HCT116 (cell line): ENCODE data around the gene TMEM150C. TPM values are rescaled to one million over a fixed set of nuclear protein-coding genes. Genes with fewer than 3 reads are reported as not detected.

ENCODE experiments used
- ATAC-seq: fragments of 200-7000 bp; cut with Tn5 transposase; 2 replicates; pipeline ENCODE4 v1.9.1; 2020; ENCODE audit warnings: mild to moderate bottlenecking, moderate library complexity
- BruUV-seq: library from RNA; stranded (reverse); fragments of 400-500 nt; replicated peaks from 2 replicates; lab custom pipeline; 2021; lab: Mats Ljungman, UMichigan
- CTCF ChIA-PET: fragments of 300-600 bp; sonication (Branson Sonifier 250); formaldehyde crosslinking; loops from one replicate; lab custom pipeline; 2021; ENCODE audit warnings: antibody characterized with exemption; lab: Charles Lee
- POLR2A ChIA-PET: fragments of 300-600, 350-600 bp; sonication (Branson Sonifier 250); formaldehyde crosslinking; loops from one replicate; lab custom pipeline; 2021; ENCODE audit warnings: antibody characterized with exemption; lab: Charles Lee
- RAD21 ChIA-PET, 2 experiments: fragments of 300-600 bp; sonication (Branson Sonifier 250); formaldehyde crosslinking; loops; one replicate each; lab custom pipeline; 2023; ENCODE audit warnings: low total read pairs in 2 of 2; ENCODE audit not compliant: uncharacterized antibody in 2 of 2, unreplicated experiment in 2 of 2, low non-redundant PET in 1 of 2; lab: Charles Lee
- DNase-seq: peaks from one replicate; pipeline ENCODE4 v3.0.0-alpha.2; 2010; ENCODE audit warnings: low read depth, low spot score
- H2AFZ ChIP-seq: fragments of 200-600 bp; shearing (Covaris generic), sonication (generic); 2 replicates; pipeline ENCODE4 v1.6.1; 2017; ENCODE audit warnings: low read depth, mixed run types, mixed read lengths, antibody characterized with exemption, low read length; ENCODE audit not compliant: poor library complexity, severe bottlenecking
- H3K27ac ChIP-seq: 2 replicates; pipeline ENCODE4 v1.5.1; 2012; ENCODE audit warnings: low read depth, low read length
- H3K27me3 ChIP-seq: fragments of 200-600 bp; sonication (generic); 2 replicates; pipeline ENCODE4 v1.6.1; 2016; ENCODE audit warnings: mixed run types, low read length, mixed read lengths; ENCODE audit not compliant: insufficient read depth
- H3K36me3 ChIP-seq, 2 experiments: fragments of 200-500 bp in 1 of 2; fragments of 200-600 bp in 1 of 2; sonication (Bioruptor generic) in 1 of 2; sonication (generic) in 1 of 2; 2 replicates each; pipeline versions ENCODE4 v1.5.1 to v1.6.1; 2014 to 2016; ENCODE audit warnings: low read length in 2 of 2, inconsistent platforms in 1 of 2, mixed read lengths in 1 of 2, mixed run types in 1 of 2; ENCODE audit not compliant: insufficient read depth in 2 of 2, control insufficient read depth in 1 of 2
- H3K4me1 ChIP-seq, 2 experiments: fragments of 200-600 bp in 1 of 2; sonication (generic) in 1 of 2; 2 replicates each; pipeline versions ENCODE4 v1.5.1 to v1.6.1; 2012 to 2017; ENCODE audit warnings: low read length in 2 of 2, inconsistent platforms in 1 of 2, mild to moderate bottlenecking in 1 of 2, mixed read lengths in 1 of 2, mixed run types in 1 of 2, moderate library complexity in 1 of 2; ENCODE audit not compliant: insufficient read depth in 2 of 2, control insufficient read depth in 1 of 2
- H3K4me2 ChIP-seq: fragments of 200-600 bp; sonication (generic); 2 replicates; pipeline ENCODE4 v1.6.1; 2017; ENCODE audit warnings: mixed run types, low read length, mixed read lengths
- H3K4me3 ChIP-seq, 2 experiments: fragments of 200-600 bp in 1 of 2; sonication (generic) in 1 of 2; replicated peaks in 1 of 2; 2 replicates each; pipeline ENCODE4 v1.5.1; 2011 to 2016; ENCODE audit warnings: low read length in 2 of 2, control low read depth in 1 of 2, low read depth in 1 of 2, mild to moderate bottlenecking in 1 of 2, mixed read lengths in 1 of 2, mixed run types in 1 of 2
- H3K79me2 ChIP-seq: fragments of 200-600 bp; sonication (generic); 2 replicates; pipeline ENCODE4 v1.6.1; 2017; ENCODE audit warnings: mild to moderate bottlenecking, mixed run types, low read length, moderate library complexity, mixed read lengths; ENCODE audit not compliant: insufficient read depth
- H3K9ac ChIP-seq: fragments of 200-600 bp; sonication (generic); 2 replicates; pipeline ENCODE4 v1.6.1; 2016; ENCODE audit warnings: low read length, mixed read lengths
- H3K9me2 ChIP-seq: fragments of 200-600 bp; sonication (generic), shearing (Covaris generic); 2 replicates; pipeline ENCODE4 v1.6.1; 2017; ENCODE audit warnings: mixed run types, mild to moderate bottlenecking, moderate library complexity; ENCODE audit not compliant: insufficient read depth
- H3K9me3 ChIP-seq, 2 experiments: fragments of 200-500 bp in 1 of 2; fragments of 200-600 bp in 1 of 2; sonication (Bioruptor generic) in 1 of 2; sonication (generic) in 1 of 2; 2 replicates each; pipeline ENCODE4 v1.6.1; 2014 to 2017; ENCODE audit warnings: low read length in 2 of 2, mixed read lengths in 2 of 2, inconsistent platforms in 1 of 2, low read depth in 1 of 2, mild to moderate bottlenecking in 1 of 2, mixed run types in 1 of 2, moderate library complexity in 1 of 2; ENCODE audit not compliant: control insufficient read depth in 1 of 2, insufficient read depth in 1 of 2
- H4K20me1 ChIP-seq: fragments of 200-600 bp; sonication (generic), shearing (Covaris generic); 2 replicates; pipeline ENCODE4 v1.6.1; 2017; ENCODE audit warnings: mixed run types, mild to moderate bottlenecking, moderate library complexity; ENCODE audit not compliant: insufficient read depth
- CEBPB ChIP-seq: IDR thresholded peaks from 2 replicates; pipeline ENCODE4 v1.6.1; 2012; ENCODE audit warnings: low read depth
- ELF1 ChIP-seq: IDR thresholded peaks from 2 replicates; pipeline ENCODE4 v1.6.1; 2012; ENCODE audit warnings: low read depth, borderline replicate concordance
- FOSL1 ChIP-seq: IDR thresholded peaks from 2 replicates; pipeline ENCODE4 v1.6.1; 2012; ENCODE audit warnings: low read depth
- MAX ChIP-seq: IDR thresholded peaks from 2 replicates; pipeline ENCODE4 v1.6.1; 2012
- POLR2AphosphoS5 ChIP-seq: IDR thresholded peaks from 2 replicates; pipeline ENCODE4 v1.6.1; 2011; ENCODE audit warnings: mild to moderate bottlenecking, low read depth, low read length, moderate library complexity
- RAD21 ChIP-seq: IDR thresholded peaks from 2 replicates; pipeline ENCODE4 v1.6.1; 2012; ENCODE audit warnings: low read depth, mild to moderate bottlenecking
- SRF ChIP-seq: IDR thresholded peaks from 2 replicates; pipeline ENCODE4 v1.6.1; 2012; ENCODE audit warnings: low read depth
- TCF7L2 ChIP-seq: IDR thresholded peaks from 2 replicates; pipeline ENCODE4 v1.7.0; 2011; ENCODE audit warnings: borderline replicate concordance, inconsistent platforms; ENCODE audit not compliant: insufficient read depth, insufficient read length; ENCODE audit errors: extremely low read depth
- YY1 ChIP-seq: IDR thresholded peaks from 2 replicates; pipeline ENCODE4 v1.6.1; 2011; ENCODE audit warnings: low read length, low read depth, moderate library complexity, mild to moderate bottlenecking; ENCODE audit not compliant: insufficient replicate concordance; ENCODE audit errors: extremely low read depth
- ZFX ChIP-seq: fragments of 450-650 bp; IDR thresholded peaks from 2 replicates; pipeline ENCODE4 v1.6.1; 2017
- intact Hi-C: fragments of 100-400 bp; cut with micrococcal nuclease; formaldehyde crosslinking; loops from 2 replicates; pipeline ENCODE4 v1.10.0; 2022
- total RNA-seq: library from RNA; stranded (reverse); gene quantifications from one replicate; pipeline ENCODE4 v1.2.1, GENCODE V29; 2021; ENCODE audit not compliant: unreplicated experiment

Gene TMEM150C
- total RNA-seq, 1 experiment from 2014 or later, result 1.2 TPM

DNA sequence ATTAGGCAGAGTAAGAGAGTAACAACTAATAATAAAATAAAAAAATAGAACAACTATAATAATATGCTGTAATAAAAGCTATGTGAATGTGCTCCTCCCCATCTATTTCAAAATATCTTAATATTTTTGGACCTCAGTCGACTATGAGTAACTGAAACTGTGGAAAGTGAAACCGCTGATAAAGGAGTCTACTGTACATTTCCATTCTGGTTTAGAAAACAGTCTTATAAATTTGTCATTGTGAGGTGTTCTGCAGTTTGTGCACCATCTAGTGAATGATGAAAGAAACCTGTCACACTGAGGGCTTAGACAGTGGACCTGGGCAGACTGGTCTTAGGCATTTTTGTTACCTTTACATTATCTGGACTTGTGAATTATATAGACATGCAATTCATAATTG lies 42.0 kb downstream of the TMEM150C start:
- H3K27ac ChIP-seq, result no peak overlapping the region
- no peak overlapping the region for H3K4me3 ChIP-seq
- no TSS peak for BruUV-seq
- RAD21 ChIA-PET, result no interaction called here
- POLR2A ChIA-PET, result no interaction called here
- no peak overlapping the region for H2AFZ ChIP-seq
- H4K20me1 ChIP-seq, result no peaks in the 10 kb centered on the region
- no peaks in the 10 kb centered on the region for H3K79me2 ChIP-seq
- H3K9me2 ChIP-seq, result no peaks in the 10 kb centered on the region
- TF ChIP-seq RAD21 (no peak), ELF1 (no peak), FOSL1 (no peak), TCF7L2 (no peak), YY1 (no peak)
- no peaks in the 10 kb centered on the region for H3K4me1 ChIP-seq
- H3K27me3 ChIP-seq, result peaks cover 3% of the 10 kb centered on the region; the same call in 1 of the 2 replicates
- no peaks in the 10 kb centered on the region for H3K36me3 ChIP-seq
- intact Hi-C loops, result no loop called here
- no peak overlapping the region for H3K4me2 ChIP-seq
- no peaks in the 10 kb centered on the region for H3K9me3 ChIP-seq
- no peak overlapping the region for H3K9ac ChIP-seq
- CTCF ChIA-PET, result no interaction called here
- DNase-seq, result no peak
- ATAC-seq, result no peak

DNA sequence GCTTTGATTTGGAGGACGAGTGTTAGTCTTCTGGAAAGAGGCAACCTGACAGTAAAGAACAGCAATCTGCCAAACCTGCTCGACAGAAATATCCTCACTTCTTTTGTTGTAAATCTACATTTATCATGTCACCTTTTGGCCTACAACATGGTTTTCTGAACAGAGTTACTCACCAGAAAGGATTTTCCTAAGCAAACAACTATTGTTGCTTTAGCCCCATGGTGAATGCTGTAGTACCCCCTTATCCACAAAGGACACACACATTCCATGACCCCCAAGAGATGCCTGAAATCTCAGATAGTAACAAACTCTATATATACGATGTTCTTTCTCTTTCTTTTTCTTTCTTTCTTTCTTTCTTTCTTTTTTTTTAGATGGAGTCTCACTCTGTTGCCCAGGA lies 42.7 kb downstream of the TMEM150C start:
- Histone ChIP-seq H3K9me2 (no peaks in the 10 kb centered on the region), H3K4me3 (no peak overlapping the region), H2AFZ (no peak overlapping the region), H3K4me2 (no peak overlapping the region), H3K27ac (no peak overlapping the region), H3K4me1 (no peaks in the 10 kb centered on the region), H3K36me3 (no peaks in the 10 kb centered on the region), H3K27me3 (peaks cover 11% of the 10 kb centered on the region; the same call in 1 of the 2 replicates), H3K9me3 (no peaks in the 10 kb centered on the region), H4K20me1 (no peaks in the 10 kb centered on the region), H3K9ac (no peak overlapping the region), H3K79me2 (no peaks in the 10 kb centered on the region)
- BruUV-seq, result no TSS peak
- intact Hi-C loops, result no loop called here
- no peak for ATAC-seq
- ChIA-PET RAD21 (no interaction called here), CTCF (no interaction called here), POLR2A (no interaction called here)
- DNase-seq, result no peak
- TF ChIP-seq SRF, result no peak
- TF ChIP-seq ZFX, result no peak
- TF ChIP-seq POLR2AphosphoS5, result no peak
- TF ChIP-seq MAX, result no peak
- no peak for TF ChIP-seq CEBPB
